Measurements from ENCODE around the gene GRIP1. TPM values are rescaled to one million over a fixed set of nuclear protein-coding genes. Genes with fewer than 3 reads are reported as not detected.

GRIP1 gene
- total and polyA plus RNA-seq, 10 of the 15 experiments (the other 5 are each of a cell fraction or from before 2014, with no cell fraction given): 0.05 to 0.85 (median 0.50) TPM; not detected in 7

DNA sequence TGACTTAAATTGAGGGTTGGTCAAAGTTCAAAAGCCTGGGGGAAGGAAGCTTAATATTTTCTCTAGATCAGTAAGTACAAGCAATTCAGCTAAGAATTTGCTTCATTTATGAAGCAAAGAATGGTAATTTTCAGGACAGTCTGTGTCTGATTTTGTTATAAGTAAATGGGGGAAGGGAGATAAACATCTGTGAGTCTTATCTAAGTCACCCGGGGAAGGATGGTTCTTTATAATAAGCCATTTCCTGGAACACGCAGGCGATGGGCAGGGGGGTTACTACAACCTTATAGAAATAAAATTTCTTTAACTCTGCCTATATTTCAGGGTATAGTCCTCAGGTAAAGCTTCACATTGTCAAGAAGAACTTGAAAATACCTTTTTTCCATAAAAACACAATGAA lies 333.7 kb downstream of the GRIP1 start (continued):
- no peak for TF ChIP-seq SMAD5 (IDR thresholded peaks at IDR 0.05; ENCODE audit: low read depth)
- TF ChIP-seq SPI1 (IDR thresholded peaks at IDR 0.05; ENCODE audit: borderline replicate concordance, insufficient read depth, low read depth, low read length): no peak
- no peak for TF ChIP-seq GATAD2B (conservative IDR thresholded peaks at IDR 0.05; ENCODE audit: low read depth)
- TF ChIP-seq, protein P1, sequence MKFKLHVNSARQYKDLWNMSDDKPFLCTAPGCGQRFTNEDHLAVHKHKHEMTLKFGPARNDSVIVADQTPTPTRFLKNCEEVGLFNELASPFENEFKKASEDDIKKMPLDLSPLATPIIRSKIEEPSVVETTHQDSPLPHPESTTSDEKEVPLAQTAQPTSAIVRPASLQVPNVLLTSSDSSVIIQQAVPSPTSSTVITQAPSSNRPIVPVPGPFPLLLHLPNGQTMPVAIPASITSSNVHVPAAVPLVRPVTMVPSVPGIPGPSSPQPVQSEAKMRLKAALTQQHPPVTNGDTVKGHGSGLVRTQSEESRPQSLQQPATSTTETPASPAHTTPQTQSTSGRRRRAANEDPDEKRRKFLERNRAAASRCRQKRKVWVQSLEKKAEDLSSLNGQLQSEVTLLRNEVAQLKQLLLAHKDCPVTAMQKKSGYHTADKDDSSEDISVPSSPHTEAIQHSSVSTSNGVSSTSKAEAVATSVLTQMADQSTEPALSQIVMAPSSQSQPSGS (IDR thresholded peaks at IDR 0.05; ENCODE audit: low read length): no peak
- no peak for TF ChIP-seq ZNF592 (IDR thresholded peaks at IDR 0.05)
- no peak for TF ChIP-seq PKNOX1 (IDR thresholded peaks at IDR 0.05)
- TF ChIP-seq ZNF622 (IDR thresholded peaks at IDR 0.05): no peak
- no peak for TF ChIP-seq POLR2AphosphoS2 (IDR thresholded peaks at IDR 0.05; ENCODE audit: low read depth, low read length)

Measured in GM12878 (cell line).